HG03571 (cell line): ENCODE results near the gene ZGLP1.
A peak's percentile ranks its signal among the peaks of the same experiment; 100 is the strongest.

Source experiments
- ATAC-seq: cut with Tn5 transposase; IDR thresholded peaks from one replicate; pipeline ENCODE4 v1.9.1; 2021; ENCODE audit not compliant: unreplicated experiment

The ZGLP1 gene

DNA sequence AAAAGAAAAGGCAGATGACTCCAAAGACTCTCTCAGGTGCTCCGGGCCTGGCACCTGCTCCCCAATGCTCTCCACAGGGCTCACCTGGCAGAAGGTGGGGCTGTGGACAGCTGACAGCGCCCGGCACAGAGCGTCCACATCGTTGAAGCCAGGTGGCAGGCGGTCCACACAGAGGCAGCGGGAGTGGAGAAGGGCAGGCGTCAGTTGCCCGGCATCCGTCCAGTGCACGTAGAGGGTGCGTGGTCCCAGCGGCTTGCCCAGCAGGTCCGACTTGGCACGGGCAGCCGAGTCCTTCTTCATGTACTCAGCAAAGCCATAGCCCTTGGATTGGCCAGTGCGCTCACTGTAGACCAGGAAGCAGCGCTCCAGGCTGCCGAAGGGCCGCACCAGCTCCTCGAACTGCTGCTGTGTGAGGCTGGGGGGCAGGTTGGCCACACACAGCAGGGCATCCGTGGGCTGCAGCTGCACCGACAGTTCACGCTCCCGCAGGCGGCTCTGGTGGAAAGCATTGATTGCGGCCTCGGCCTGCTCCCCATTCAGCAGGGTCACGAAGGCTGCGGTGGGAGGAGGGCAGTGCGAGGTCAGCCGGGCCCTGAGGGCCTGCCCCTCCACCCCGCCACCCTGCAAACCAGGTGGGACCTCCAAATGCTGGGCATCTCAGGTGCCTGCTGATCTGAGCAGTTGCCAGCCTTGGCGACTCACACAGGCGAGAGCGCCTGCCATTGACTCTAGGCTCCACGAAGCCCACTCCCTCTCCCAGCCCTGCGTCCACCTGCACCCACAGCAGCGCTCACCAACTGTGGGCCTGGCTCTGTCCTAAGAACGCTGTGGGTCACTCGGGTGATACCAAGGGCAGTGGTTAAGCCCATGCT, 19.2 kb upstream of the ZGLP1 start:
- no peak for ATAC-seq

DNA sequence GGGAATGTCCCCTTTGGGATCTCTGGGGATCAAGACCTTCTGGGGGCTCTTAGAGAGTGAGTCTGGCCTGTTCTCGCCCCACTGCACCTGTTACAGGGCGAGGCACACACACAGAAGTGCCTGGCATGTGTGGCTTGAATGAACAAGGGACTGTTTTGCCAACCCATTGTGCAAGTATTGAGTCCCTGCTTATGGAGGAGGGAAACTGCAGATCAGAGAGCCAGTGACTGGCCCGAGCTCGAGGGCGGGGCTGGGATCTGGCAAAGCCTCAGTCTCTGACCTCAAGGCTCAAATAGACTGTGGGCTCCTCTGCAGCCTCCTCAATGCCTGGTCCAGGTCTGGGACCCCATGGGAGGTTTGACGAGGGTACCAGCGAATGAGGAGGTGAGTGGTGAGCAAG, 18.2 kb upstream of the ZGLP1 start:
- no peak for ATAC-seq

DNA sequence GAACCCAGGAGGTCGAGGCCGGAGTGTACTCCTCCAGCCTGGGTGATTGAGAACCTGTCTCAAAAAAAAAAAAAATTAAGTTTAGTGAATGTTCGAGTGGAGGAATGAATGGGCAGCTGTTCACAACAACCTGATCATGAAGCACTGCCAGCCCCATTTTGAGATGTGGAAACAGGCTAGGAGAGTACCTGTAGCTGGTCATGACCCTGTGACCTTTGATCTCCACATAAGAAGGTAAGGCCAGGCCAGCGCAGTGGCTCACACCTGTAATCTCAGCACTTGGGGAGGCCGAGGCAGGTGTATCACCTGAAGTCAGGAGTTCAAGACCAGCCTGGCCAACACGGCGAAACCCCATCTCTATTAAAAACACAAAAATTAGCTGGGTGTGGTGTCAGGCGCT, 16.1 kb upstream of the ZGLP1 start:
- no peak for ATAC-seq

DNA sequence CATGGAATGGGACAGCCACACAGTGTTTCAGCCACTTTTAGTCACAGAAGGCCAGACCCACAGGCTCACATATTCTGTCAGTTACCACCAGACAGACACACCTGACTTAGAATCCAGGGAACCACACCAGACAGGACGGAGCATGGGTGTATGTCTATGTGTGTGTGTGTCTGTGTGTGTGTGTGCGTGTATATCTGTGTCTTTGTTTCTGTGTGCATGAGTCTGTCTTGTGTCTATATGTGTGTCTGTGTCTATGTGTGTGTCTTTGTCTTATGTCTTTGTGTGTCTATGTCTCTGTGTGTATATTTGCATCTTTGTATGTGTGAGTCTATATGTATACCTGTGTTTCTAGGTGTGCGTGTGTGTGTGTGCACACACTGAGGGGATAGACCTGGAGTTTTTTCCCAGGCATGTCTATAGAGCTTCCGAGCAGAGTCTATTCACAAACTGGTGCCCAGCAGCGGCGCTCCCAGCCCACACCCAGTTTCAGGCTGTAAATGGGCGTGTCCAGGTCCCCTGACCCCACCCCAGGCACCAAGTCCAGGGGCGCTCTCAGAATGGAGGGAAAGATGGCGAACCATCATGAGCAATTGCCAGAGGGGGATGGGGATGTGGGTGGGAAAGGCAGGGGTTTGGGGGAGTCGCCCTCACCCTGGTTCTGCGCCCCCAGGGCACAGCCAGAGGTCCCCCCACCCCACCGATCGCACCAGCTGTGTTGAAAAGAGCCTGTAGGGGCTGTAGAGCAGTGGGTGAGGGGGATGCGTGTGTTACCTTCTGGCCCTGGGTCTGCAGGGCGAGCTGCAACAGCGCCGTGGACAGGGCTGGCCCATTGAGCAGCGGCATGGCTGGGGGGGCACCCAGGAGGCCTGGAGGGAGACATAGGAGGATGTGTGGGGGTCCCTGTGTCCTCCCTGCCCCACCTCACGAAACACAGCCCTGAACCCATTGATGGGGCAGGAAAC, 12.5 kb upstream of the ZGLP1 start:
- no peak for ATAC-seq

DNA sequence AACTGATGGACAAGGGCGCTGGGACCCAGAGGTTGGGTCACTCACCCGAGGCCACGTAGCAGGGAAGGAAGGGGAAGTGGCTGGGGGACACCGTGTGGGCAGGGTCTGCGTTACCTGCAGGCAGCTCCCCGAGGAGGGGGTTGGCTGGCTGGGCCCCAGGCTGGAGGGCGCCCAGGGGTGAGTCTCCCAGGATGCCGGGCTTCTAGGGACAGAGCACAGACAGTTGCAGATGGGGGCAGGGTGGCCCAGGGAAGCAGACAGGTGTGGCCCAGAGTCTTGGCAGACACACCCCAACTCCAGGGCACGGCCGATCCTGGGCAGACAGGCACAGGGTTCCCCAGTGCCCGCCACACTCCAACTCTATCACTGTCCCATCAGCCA, 11.8 kb upstream of the ZGLP1 start:
- no peak for ATAC-seq

DNA sequence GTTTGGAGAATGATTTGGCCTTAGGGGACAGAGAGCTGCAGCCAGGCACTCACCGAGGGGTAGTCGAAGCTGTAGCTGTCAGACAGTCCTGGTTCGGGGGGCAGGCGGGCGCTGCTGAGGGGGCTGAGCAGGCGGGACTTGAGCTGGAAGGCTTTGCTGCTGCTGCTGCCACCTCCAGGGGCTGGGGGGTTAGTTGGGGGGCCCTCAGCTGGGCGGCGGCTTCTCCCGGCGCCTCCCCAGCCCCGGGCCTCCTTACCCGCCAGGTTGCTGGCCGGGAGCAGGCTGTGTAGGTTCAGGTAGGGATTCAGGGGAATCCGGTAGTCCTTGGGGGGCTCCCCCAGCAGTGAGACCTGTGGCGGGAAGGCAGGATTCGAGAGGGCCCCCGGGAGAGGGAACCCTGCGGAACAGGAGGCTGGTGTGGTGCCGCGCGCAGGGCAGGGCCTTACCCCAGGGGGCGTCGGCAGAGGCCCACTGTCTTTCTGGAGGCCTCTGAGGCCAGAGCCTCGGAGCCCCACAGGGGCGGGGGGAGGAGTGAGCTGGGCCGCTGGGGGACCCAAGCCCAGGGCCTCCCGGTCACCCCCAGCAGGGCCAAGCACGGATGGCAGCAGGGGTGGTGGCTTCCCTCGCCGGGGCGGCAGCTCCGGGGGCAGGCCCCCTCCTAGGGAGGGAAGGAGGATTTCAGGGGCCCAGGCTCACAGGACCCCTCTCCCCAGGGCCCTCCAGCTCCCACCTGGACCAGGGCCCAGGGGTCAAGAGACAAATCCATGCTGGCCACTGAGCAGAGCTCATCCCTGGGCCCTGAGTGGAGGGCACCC, 11.2 kb upstream of the ZGLP1 start:
- ATAC-seq: no peak

DNA sequence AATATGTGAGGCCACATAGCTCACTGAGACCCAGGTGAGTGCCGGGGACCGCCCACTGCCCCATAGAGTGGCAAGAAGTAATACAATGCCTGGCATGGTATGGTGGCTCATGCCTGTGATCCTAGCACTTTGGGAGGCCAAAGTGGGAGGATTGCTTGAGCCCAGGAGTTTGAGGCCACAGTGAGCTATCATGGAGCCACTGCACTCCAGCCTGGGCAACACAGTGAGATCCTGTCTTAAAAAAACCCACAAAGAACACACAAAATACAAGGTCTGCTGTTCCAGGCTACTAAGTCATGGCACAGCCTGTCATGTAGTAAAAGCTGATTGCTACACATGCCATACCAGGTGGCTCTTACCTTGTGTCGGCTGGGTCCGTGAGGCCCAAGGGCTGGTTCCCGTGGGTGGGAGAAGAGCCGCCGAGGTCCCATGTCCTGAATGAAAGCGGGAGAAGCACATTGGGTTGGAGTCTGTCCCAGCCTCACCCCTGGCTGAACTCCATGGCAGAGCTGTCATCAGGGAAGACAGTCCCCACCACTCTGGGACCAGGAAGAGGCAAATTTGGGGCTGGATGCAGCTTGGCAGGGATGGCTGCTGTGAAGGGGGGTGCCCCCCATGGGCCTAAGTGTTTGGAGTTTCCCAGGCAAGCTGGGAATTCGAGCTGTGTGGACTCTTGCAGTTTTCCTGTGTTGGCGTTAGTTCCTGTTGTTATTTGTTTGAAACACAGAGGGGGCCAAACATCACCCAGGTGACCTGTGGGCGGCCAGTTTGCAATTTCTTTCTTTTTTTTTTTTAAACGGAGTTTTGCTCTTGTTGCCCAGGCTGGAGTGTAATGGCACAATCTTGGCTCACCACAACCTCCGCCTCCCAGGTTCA, 9.4 kb upstream of the ZGLP1 start:
- no peak for ATAC-seq

DNA sequence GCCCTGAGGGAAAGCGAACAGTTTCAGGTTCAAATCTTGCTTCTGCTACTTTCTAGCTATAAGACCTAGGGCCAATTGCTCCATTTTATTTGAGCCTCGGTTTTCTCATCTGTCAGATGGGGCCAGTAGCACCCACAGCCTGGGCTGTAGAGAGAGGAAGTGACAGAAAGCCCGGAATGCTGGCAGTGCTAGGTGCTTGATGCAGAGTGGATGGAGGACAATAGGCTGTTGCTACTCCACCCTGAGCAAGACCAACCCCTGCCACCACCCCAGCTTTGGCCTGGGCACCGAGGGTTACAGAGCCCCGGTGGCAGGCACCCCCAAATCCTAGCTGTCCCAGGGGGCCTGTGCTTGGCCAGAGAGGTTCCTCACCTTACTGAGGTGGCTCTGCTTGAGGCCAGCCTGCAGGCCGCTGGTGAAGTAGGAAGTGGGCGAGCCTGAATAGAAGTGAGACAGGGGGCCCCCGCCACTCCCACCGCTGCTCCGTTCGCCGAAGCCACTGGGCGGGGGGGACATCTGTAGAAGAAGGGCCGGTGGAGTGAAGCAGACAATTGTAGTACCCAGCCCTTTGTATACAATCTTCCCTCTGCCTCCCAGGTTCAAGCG, 8.3 kb upstream of the ZGLP1 start:
- ATAC-seq: no peak

DNA sequence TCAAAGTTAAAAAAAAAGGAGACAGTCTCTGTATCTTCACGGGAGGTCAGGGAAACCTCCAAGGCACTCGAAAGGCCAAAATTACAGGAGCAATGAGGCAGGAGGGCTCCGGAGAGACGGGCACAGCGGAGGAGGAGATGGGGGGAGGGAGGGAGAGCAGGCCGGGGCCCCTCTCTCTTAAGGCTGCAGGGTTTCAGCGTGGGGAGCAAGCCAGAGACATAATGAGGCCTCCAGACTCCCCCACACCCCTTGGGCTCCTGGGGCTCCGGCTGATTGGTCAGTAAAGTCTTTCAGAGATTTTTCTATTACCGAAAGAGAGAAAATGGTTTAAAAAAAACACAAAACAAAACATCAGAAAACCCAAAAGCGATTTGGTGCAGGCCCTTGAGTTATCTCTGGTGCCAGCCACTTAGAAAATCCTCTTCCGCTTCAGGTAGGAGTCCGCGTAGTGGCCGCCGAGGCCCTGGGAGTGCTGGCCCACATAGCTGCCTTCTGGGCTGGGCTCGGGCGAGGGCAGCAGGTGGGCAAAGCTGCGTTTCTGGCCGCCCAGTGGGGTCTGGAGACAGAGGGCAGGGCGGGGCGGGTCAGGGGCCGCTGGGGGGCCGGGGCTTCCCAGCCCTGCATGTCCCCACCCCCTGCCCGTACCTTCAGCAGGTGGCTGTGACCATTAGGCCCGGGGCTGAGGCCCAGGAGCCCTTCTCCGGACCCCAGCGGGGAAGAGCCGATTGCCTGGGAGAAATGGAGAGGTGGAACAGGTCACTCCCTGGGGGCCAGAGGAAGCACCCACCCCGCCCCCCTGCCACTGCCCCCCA, 7.6 kb upstream of the ZGLP1 start:
- no peak for ATAC-seq

DNA sequence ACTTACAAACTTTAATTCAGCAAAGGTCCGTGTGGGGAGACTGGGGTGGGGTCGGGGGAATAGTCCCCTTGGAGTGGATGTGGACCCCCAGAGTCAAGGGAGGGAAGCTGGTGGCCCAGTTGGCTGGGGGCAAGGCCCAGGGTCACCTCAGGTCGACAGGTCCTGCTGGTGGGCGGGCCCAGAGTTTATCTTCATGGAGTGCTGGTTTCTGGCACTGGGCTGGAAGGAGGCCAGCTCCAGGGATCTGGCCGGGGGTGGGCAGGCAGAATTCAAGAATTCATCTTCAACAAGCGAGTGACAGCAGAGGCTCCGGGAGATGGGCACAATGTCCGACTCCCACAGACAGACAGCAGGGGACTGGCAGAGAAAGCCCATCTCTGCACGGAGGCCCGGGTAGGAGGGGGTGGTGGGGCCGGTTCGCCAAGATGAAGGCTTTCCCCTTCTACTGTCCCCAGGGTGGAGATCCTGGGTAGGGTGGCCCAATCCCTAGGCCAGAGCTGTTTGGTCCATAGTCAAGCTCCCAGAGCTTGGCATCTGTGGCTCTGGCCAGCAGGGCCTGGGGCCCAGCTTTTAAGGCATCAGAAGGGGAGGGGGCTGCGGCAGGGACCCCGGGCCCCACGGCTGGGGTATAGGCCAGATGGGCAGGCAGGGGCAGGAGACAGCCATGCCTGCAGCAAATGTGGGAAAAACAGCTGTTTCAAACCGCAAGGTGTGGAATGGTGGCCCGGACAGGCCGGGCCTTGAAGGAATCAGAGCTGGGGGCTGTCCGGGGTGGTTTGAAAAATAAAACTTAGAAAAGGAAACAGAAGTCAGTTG, 6.8 kb upstream of the ZGLP1 start:
- ATAC-seq: no peak

DNA sequence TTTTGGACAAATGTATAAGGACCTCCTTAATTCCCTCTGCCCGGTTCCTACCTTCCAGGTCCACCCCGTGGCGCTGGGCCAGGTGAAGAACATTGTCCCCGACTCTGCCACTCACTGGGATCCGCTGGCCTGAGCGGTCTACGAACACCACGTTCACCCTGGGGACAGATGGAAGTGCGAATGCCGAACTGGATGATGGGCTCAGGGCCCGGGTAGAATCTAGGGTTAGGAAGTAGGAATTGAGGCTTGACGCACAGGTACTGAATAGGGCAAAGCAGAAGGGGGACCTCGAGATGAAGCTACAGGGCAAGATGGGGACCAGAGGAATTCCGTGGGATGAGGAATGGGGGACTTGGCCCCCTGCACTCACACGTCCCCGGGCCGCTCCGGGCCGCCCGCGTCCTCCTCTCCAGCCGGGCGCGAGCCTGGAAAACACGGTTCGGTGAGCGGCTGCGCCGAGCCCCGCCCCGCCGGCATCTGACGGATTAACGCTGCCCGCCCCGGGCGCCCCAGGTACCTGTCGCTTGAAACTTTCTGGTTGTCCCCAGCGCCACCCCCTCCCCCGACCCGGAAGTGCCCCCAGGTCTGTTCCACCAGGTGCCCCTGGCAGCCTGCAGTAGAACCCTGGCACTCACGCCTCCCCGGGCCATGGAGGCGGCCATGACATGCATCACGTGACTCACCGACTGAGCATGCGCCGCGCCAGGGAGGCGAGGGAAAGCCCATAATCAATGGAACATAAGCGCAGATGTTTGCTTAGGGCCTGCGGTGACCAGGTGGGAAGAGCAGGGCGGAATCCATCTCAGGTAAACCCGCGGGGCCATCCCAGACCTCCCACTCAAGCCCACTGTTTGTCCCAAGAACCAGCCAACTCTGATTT, 6.0 kb upstream of the ZGLP1 start, which contains the start of gene FDX2:
FDX2 (minus strand) TSS at position 681 of the 880 bp plus-strand sequence; CDS start at position 662, 19 bp downstream.
- peak; percentile 68 for ATAC-seq

DNA sequence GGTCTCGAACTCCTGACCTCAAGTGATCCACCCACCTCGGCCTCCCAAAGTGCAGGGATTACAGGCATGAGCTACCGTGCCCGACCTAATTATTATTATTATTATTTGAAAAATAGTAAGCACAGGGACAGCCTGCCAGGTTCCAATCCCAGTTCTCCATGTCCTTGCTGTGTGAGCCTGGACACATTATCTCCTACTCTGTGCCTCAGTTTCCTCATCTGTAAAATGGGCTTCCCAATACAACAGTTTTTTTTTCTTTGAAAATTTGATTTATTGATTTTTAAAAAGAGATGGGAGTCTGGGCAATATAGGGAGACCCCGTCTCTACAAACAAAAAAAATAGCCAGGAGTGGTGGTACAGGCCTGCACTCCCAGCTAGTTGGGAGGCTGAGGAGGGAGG, 3.3 kb downstream of the ZGLP1 start:
- ATAC-seq: no peak

DNA sequence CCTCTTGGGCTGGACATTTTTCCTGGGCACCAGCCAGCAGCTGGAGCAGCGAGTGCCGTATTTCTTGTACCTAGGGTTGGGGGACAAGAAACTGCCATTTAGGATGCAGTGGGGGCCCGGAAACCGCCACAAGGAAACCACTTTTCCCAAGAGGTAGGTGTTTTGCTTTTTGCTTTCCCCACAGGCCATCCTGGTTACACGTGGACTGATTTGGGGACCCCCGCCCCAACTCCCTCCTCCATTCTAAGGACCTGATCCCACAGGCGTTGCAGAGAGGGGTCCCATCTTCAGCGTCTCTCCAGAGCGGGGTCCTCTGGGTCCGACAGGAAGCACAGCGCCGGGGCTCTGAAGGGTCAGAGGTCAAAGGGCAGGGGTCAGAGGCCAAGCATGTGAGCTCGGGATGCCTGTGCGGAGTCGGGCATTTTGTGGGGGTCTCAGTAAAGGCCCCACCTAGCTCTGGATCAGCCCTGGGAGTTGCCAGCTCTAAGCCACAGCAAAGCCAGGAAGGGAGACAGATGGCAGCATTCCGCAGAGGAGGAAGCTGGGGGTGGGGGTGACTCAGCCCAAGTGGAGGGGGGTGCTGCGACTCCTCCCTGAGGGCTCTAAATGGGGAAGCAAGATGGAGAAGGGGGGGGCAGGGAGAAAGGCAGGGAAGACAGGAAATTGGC, 4.3 kb downstream of the ZGLP1 start:
- no peak for ATAC-seq

DNA sequence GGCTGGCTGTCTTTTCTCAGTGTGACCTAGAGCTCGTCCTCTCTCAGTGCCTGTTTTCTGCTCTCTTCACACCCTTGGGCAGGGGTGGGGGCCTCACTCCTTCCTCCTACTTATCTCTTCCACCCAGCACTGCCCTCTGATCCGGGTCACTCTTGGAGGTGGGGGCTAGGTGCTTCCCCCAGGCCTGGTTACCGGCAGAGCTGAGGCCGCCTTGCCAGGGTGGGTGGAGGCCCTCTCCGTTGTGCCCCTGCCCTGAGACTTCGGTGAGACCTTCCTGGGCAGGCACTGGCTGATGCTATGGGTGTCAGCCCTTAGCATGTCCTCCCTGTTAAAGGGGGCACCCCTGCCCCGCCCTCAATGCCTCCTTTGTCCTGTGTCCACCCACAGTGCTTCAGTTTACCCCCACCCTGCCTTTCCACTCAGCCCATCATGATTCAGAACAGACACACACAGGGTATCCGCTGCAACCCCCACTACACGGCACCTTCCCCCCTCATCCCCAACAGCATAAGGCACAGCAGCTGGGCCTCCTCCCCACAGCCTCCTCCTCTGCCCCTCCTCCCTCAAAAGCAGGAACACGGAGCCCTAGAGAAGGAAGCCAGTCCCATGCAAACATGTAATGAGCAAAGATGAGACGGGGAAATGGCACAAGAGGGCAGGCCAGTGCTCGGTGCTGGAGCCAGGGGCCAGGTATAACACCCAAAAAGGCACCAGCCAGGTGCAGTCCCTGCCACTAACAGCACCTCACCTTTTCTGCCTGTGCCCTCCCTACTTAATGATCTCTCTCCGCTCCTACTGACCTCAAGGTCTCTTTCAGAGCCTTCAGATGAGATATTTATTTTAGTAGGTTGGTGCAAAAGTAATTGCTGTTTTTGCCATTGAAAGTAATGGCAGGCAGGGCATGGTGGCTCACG, 9.8 kb downstream of the ZGLP1 start:
- no peak for ATAC-seq

DNA sequence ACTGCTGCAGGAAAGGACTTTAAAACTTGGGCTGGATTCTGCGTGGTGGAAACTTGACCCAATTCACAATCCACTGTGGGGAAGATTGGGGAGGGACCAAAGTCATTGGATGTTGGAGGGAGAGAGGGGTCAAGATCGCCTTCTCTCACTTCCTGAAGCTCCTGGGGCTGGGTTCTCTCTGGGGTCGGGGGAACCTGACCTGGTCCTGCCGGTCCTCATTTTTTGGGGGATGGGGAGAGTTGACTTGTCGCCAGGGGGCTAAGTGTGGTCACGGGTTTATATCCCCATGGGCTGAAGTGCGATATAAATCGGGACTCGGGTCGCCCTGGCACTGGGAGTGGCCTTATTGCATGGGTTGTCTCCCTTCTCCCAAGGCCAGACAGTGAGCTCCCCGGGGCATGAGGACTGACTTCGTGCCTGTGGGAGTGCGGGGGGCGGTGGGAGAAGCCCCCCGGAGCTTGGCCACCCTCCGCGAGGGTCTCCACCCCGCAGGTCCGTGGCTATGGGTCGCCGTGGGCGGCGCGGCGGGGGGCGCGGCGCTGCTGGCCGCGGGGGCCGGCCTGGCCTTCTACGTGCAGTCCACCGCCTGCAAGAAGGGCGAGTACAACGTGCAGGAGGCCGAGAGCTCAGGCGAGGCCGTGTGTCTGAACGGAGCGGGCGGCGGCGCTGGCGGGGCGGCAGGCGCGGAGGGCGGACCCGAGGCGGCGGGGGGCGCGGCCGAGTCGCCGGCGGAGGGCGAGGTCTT, 13.6 kb downstream of the ZGLP1 start:
- no peak for ATAC-seq
